ENCODE measurements around the gene HOXC12. TPM values are rescaled to one million over a fixed set of nuclear protein-coding genes. Genes with fewer than 3 reads are reported as not detected.

The HOXC12 gene
- total and polyA plus RNA-seq, 12 donors = not detected

DNA sequence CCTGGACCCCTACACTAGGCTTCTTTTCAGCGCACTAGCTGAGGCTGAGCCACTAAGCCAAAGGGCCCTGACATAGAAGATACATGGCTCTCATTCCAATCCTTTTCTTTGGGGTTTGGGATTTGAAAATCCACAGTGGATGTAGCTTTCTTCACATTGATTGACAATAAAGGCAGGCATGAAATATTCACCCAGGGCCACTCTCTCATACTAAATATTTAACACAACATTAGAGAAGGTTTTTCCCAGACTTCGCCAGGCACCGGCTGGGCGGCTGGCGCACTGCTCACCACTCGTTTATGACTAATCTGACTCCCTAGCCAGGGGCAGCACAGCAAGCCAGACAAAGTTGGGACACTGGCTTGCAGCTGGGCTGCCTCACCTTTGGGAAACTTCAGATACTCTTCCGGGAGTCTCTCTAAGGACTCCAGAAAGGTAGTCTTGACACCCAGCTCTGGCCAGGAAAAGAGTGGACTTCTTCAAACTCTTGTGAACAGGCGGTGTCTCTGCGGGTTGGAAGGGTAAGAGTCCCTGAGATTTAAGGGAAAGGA lies 17.5 kb downstream of the HOXC12 start:
- Histone ChIP-seq H3K36me3 (replicated peaks in 1 of 2) (no peaks in the 10 kb centered on the region), H3K4me3 (no peak overlapping the region), H3K27ac (no peak overlapping the region), H3K4me1 (replicated peaks in 1 of 2) (peaks cover 9 to 19% of the 10 kb centered on the region in 2 donors), H3K9me3 (replicated peaks in 1 of 3) (no peaks in the 10 kb centered on the region), H3K27me3 (peaks cover 93% of the 10 kb centered on the region)
- intact Hi-C loops (cut with DNase I) = no loop called here
- no peak for DNase-seq
- WGBS, 4 donors = 21 to 36% (median 24%) methylated on average over 9 of the region's 9 CpGs
- TF ChIP-seq, protein P1, sequence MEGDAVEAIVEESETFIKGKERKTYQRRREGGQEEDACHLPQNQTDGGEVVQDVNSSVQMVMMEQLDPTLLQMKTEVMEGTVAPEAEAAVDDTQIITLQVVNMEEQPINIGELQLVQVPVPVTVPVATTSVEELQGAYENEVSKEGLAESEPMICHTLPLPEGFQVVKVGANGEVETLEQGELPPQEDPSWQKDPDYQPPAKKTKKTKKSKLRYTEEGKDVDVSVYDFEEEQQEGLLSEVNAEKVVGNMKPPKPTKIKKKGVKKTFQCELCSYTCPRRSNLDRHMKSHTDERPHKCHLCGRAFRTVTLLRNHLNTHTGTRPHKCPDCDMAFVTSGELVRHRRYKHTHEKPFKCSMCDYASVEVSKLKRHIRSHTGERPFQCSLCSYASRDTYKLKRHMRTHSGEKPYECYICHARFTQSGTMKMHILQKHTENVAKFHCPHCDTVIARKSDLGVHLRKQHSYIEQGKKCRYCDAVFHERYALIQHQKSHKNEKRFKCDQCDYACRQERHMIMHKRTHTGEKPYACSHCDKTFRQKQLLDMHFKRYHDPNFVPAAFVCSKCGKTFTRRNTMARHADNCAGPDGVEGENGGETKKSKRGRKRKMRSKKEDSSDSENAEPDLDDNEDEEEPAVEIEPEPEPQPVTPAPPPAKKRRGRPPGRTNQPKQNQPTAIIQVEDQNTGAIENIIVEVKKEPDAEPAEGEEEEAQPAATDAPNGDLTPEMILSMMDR (IDR thresholded peaks at IDR 0.05) = no peak

DNA sequence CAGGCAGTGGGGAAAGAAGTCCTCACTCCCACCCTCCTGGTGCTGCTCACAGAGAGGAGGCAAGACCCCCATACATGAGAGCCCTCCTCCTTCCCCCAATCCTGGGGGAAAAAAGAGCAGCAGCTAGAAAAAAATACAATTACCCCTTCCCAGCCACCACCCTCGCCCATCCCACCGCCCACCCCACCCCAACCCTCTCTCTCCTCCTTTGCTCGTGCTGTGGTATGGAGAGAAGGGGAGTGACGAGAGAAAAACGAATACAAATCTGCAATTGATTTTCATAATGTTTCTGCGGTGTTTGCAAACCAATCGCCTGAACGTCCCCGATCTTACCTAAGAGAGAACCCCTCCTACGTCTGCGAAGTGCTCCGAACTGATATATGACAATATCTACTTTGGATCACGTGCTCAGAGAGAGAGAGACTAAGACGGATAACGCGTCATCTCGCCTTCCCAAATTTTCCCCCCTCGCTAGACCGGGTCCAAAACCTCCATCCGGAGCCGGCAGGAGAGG lies 18.1 kb downstream of the HOXC12 start, which contains the start of gene HOXC11:
HOXC11 (plus strand) TSS at position 405 of the 514 bp plus-strand sequence. CDS start 116 bp downstream, outside the sequence.
- Histone ChIP-seq H3K4me3 (peak within 1 kb of the TSS in 1 of 4 donors; percentile 47), H3K27ac (no peak within 1 kb of the TSS), H3K36me3 (replicated peaks in 1 of 2) (no peaks in the 10 kb centered on the region), H3K27me3 (peaks cover 93% of the 10 kb centered on the region), H3K4me1 (replicated peaks in 1 of 2) (peaks cover 9 to 19% of the 10 kb centered on the region in 2 donors), H3K9me3 (replicated peaks in 1 of 3) (no peaks in the 10 kb centered on the region)
- WGBS, 4 donors = 6 to 10% (median 10%) methylated on average over 18 to 21 of the region's 21 CpGs
- DNase-seq = no peak
- intact Hi-C loops (cut with DNase I) = no loop called here
- TF ChIP-seq, protein P1 (IDR thresholded peaks at IDR 0.05) = no peak
- no peak for TF ChIP-seq POLR2A (IDR thresholded peaks at IDR 0.05)

DNA sequence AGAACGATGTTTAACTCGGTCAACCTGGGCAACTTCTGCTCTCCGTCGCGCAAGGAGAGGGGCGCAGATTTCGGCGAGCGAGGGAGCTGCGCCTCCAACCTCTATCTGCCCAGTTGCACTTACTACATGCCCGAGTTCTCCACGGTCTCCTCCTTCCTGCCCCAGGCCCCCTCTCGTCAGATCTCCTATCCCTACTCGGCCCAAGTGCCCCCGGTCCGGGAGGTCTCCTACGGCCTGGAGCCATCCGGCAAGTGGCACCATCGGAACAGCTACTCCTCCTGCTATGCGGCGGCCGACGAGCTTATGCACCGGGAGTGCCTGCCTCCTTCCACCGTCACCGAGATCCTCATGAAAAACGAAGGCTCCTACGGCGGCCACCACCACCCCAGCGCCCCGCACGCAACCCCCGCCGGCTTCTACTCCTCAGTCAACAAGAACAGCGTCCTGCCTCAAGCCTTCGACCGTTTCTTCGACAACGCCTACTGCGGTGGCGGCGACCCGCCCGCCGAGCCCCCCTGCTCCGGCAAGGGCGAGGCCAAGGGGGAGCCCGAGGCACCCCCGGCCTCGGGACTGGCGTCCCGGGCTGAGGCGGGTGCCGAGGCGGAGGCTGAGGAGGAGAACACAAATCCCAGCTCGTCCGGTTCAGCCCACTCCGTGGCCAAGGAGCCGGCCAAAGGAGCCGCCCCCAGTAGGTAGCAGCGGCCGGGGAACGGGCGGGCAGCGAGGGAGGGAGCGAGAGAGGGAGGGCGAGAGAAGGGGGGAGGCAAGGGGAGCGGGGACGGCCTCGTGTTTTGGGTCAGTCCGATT lies 18.7 kb downstream of the HOXC12 start:
- DNase-seq = no peak
- Histone ChIP-seq H3K36me3 (replicated peaks in 1 of 2) (no peaks in the 10 kb centered on the region), H3K27me3 (peaks cover 90% of the 10 kb centered on the region), H3K9me3 (replicated peaks in 1 of 3) (no peaks in the 10 kb centered on the region), H3K4me1 (replicated peaks in 1 of 2) (peaks cover 9 to 19% of the 10 kb centered on the region in 2 donors), H3K4me3 (peak overlapping the region in 1 of 4 donors; percentile 47), H3K27ac (no peak overlapping the region)
- intact Hi-C loops (cut with DNase I) = no loop called here
- WGBS, 4 donors = 4 to 6% (median 5%) methylated on average over 33 to 71 of the region's 71 CpGs
- no peak for TF ChIP-seq POLR2A (IDR thresholded peaks at IDR 0.05)
- TF ChIP-seq, protein P1 (IDR thresholded peaks at IDR 0.05) = no peak

Measured in adrenal gland (tissue), 12 donors.